Fibroblast of the aortic adventitia (primary cell): ENCODE results near the gene TSC22D2. TPM values are rescaled to one million over a fixed set of nuclear protein-coding genes. Genes with fewer than 3 reads are reported as not detected.
"Not testable (repeated sequence)": the region's sequence is repeated elsewhere in the genome, so short reads cannot be mapped to it uniquely, and the experiment has no call there.

Experiments used
- DNase-seq: peaks from one replicate; pipeline ENCODE4 v3.0.0-alpha.2; 2010; ENCODE audit warnings: low read depth
- H3K4me3 ChIP-seq: 2 replicates; pipeline ENCODE4 v1.5.1; 2011; ENCODE audit warnings: low read depth, mild to moderate bottlenecking, control low read depth, low read length, moderate library complexity
- total RNA-seq: library from RNA; depleted of rRNA; stranded (reverse); fragments of >200 nt; gene quantifications from 2 replicates; pipeline ENCODE4 v1.2.3, GENCODE V29; 2012; ENCODE audit warnings: low replicate concordance
- TF ChIP-seq, protein P1 (sequence below): IDR thresholded peaks from 2 replicates; pipeline ENCODE4 v1.5.1; 2011; ENCODE audit warnings: mild to moderate bottlenecking, low read length, control low read depth, inconsistent platforms; ENCODE audit not compliant: insufficient read depth

The TSC22D2 gene
- total RNA-seq, 1 donor, result 15.4 TPM

DNA sequence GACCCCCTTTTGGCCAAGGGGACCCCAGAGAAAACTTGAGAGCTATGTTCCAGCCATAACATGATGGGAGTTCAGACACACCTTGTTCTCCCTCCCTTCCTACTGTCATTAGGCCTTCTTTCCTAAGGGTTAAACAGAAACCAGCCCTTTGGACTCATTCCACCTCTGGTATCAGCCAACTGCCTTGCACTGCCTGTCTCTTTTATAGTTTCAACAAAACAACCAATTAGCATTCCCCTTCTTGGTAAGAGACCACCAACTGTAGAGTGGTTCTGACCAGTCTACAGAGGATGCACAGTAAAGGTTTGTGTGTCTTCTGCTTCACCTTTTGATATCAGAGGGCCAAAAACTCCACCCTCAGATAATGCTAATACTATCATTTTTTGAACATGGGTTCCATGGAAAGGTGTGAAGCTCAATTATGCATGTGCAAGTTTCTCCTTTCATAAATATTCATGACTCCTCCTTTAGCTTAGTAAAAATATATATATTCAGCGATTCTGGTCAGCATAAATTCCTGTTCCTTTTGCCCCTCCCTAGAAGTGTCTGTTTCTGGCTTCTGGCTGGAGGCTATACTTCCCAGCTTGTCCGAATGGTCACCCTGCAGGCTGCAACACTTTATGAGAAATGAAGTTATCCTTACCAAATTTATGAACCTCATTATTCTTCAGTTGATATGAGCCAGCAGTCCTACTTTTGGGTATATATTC is 82.3 kb downstream of the TSC22D2 start:
- TF ChIP-seq, protein P1, sequence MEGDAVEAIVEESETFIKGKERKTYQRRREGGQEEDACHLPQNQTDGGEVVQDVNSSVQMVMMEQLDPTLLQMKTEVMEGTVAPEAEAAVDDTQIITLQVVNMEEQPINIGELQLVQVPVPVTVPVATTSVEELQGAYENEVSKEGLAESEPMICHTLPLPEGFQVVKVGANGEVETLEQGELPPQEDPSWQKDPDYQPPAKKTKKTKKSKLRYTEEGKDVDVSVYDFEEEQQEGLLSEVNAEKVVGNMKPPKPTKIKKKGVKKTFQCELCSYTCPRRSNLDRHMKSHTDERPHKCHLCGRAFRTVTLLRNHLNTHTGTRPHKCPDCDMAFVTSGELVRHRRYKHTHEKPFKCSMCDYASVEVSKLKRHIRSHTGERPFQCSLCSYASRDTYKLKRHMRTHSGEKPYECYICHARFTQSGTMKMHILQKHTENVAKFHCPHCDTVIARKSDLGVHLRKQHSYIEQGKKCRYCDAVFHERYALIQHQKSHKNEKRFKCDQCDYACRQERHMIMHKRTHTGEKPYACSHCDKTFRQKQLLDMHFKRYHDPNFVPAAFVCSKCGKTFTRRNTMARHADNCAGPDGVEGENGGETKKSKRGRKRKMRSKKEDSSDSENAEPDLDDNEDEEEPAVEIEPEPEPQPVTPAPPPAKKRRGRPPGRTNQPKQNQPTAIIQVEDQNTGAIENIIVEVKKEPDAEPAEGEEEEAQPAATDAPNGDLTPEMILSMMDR, result no peak
- no peak for DNase-seq
- no peak overlapping the region for H3K4me3 ChIP-seq

DNA sequence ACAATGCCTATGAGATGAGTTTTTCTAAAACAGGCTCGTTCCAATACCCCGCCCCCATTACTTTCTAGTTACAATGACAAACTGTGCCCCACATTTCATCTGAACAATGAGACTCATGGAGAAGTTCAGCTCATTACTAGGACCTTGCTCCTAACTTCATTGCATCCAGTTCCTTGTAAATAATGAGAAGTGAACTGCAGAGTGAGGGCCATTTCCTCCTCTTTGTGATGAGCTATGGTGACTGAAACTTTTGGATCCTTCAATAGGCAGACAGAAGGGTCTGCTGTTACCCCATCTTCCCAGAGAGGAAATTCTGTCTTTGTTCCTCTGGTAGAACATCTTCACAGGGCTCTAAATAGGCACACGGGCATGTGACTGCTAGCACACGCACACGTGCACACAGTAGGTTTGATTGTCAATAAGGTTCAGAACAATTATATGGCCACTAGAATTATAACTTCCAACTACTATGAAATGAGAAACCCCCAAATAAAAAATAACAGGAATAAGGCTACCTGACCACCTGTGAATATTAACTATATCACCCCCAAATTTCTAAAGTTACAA is 86.4 kb downstream of the TSC22D2 start:
- H3K4me3 ChIP-seq, result no peak overlapping the region
- TF ChIP-seq, protein P1, result no peak
- DNase-seq, result no peak

- no peak for DNase-seq
- H3K4me3 ChIP-seq, result no peak overlapping the region
- TF ChIP-seq, protein P1, result no peak
These were observed 87.1 kb downstream of the TSC22D2 start for GRCh38 chr3:150495149-150495548.

- no peak overlapping the region for H3K4me3 ChIP-seq
- TF ChIP-seq, protein P1, result peak; percentile 70
- peak; percentile 79 for DNase-seq
These were observed 87.6 kb downstream of the TSC22D2 start for GRCh38 chr3:150495563-150496168.

DNA sequence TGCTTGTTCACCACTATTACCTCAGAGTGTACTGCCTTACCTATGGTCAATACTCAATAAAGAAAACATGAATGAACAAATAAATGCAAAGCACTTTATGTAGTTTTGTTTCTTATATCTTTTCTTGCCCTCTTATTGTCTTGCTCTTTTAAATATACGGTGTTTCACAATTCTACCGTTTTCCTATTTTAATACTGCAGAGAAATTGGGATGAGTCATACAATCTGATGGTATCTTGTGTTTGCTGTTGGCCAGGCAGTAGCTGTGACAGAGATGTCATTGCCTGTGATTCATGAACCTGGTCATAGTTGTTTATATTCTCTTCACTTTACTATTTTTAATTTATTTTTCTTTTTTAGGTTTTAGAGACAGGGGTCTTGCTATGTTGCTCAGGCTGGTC is 89.9 kb downstream of the TSC22D2 start:
- peak; percentile 65 for DNase-seq
- TF ChIP-seq, protein P1, result no peak
- H3K4me3 ChIP-seq, result no peak overlapping the region

DNA sequence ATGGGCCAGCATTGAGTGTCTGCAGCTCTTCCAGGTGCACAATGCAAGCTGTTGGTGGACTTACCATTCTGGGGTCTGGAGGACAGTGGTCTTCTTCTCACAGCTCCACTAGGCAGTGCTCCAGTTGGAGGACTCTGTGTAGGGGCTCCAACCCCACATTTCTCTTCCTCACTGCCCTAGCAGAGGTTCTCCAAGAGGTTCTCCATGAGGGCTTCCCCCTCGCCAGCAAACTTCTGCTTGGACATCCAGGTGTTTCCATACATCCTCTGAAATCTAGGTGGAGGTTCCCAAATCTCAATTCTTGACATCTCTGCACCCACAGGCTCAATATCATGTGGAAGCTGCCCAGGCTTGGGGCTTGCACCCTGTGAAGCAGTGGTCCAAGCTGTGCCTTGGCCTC is 92.9 kb downstream of the TSC22D2 start:
- DNase-seq, H3K4me3 ChIP-seq: not testable (repeated sequence)

DNA sequence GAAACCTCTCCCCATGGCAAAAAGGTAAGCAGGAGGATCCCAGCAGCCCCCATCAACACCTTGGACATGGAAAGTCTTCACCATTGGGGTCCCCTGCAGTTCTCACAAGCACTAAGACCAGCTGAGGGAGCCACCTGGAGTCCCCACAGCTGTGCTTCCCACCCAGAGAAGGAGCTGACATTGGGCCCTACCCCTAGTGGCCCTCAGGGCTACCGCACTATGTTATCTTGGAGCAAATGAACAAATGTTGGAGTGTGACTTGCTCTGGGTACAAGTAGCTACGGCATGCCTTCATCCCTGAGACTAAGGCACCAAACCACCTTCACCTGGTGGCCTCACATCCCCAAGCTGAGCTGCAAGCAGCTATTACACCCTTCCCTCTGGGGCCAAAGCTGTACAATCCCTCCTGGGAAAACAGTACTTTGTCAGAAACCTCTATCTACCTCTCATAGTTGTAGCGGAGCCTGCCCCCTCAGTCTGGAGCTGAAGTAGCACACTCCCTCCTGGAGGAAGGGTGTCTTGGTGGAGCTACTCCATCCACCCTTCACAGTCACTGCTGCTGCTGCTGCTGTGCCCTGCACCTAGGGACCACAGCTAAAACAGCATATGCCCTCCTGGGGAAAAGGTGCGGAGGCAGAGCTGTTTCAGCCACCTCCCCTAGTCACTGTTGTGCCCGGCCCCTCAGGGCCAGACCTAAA is 95.5 kb downstream of the TSC22D2 start:
- TF ChIP-seq, protein P1, result no peak
- H3K4me3 ChIP-seq, result no peak overlapping the region
- no peak for DNase-seq
